ENCODE results near the gene SH2D3C. TPM values are rescaled to one million over a fixed set of nuclear protein-coding genes. Genes with fewer than 3 reads are reported as not detected.

Gene SH2D3C
- total and polyA plus RNA-seq, 2 of the 8 experiments (the other 6 are each of a cell fraction or from before 2014, with no cell fraction given), result 6.4 to 8.1 TPM

GRCh38 chr9:127776924-127777289, 1.6 kb downstream of the SH2D3C start (continued):
- TF ChIP-seq TAF1 (IDR thresholded peaks at IDR 0.05; ENCODE audit: low read depth, low read length) (no peak), ATF3 (IDR thresholded peaks at IDR 0.05; ENCODE audit: insufficient read depth, low read depth, low read length) (no peak)
